ENCODE results near the gene GPR137B.

GRCh38 chr1:236193184-236193583, 50.8 kb downstream of the GPR137B start:
- TF ChIP-seq, protein P1, sequence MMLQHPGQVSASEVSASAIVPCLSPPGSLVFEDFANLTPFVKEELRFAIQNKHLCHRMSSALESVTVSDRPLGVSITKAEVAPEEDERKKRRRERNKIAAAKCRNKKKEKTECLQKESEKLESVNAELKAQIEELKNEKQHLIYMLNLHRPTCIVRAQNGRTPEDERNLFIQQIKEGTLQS (IDR thresholded peaks at IDR 0.05), result no peak
- TF ChIP-seq, protein P1 (CRISPR knock-in tag; conservative IDR thresholded peaks at IDR 0.05), result no peak
- no peak for TF ChIP-seq KLF1 (tag; IDR thresholded peaks at IDR 0.05)
- TF ChIP-seq, protein P2, sequence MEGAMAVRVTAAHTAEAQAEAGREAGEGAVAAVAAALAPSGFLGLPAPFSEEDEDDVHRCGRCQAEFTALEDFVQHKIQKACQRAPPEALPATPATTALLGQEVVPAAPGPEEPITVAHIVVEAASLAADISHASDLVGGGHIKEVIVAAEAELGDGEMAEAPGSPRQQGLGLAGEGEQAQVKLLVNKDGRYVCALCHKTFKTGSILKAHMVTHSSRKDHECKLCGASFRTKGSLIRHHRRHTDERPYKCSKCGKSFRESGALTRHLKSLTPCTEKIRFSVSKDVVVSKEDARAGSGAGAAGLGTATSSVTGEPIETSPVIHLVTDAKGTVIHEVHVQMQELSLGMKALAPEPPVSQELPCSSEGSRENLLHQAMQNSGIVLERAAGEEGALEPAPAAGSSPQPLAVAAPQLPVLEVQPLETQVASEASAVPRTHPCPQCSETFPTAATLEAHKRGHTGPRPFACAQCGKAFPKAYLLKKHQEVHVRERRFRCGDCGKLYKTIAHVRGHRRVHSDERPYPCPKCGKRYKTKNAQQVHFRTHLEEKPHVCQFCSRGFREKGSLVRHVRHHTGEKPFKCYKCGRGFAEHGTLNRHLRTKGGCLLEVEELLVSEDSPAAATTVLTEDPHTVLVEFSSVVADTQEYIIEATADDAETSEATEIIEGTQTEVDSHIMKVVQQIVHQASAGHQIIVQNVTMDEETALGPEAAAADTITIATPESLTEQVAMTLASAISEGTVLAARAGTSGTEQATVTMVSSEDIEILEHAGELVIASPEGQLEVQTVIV (CRISPR knock-in tag; IDR thresholded peaks at IDR 0.05; ENCODE audit: borderline replicate concordance), result no peak
- TF ChIP-seq ZBTB11 (CRISPR knock-in tag; IDR thresholded peaks at IDR 0.05), result no peak
- no peak for TF ChIP-seq LEF1 (IDR thresholded peaks at IDR 0.05)
- TF ChIP-seq, protein P3, sequence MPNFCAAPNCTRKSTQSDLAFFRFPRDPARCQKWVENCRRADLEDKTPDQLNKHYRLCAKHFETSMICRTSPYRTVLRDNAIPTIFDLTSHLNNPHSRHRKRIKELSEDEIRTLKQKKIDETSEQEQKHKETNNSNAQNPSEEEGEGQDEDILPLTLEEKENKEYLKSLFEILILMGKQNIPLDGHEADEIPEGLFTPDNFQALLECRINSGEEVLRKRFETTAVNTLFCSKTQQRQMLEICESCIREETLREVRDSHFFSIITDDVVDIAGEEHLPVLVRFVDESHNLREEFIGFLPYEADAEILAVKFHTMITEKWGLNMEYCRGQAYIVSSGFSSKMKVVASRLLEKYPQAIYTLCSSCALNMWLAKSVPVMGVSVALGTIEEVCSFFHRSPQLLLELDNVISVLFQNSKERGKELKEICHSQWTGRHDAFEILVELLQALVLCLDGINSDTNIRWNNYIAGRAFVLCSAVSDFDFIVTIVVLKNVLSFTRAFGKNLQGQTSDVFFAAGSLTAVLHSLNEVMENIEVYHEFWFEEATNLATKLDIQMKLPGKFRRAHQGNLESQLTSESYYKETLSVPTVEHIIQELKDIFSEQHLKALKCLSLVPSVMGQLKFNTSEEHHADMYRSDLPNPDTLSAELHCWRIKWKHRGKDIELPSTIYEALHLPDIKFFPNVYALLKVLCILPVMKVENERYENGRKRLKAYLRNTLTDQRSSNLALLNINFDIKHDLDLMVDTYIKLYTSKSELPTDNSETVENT (CRISPR knock-in tag; IDR thresholded peaks at IDR 0.05), result no peak
- no peak for TF ChIP-seq SOX6 (IDR thresholded peaks at IDR 0.05)
- TF ChIP-seq MECOM (CRISPR knock-in tag; IDR thresholded peaks at IDR 0.05), result no peak
- TF ChIP-seq CHCHD3 (CRISPR knock-in tag; IDR thresholded peaks at IDR 0.05), result no peak
- TF ChIP-seq SMARCE1 (IDR thresholded peaks at IDR 0.05), result no peak

All from K562 (cell line).